Pancreas (tissue), 10 donors: Measurements from ENCODE around the gene MCRIP2. TPM values are rescaled to one million over a fixed set of nuclear protein-coding genes. Genes with fewer than 3 reads are reported as not detected.
A peak's percentile ranks its signal among the peaks of the same experiment; 100 is the strongest.

ENCODE experiments used
- ATAC-seq, 4 donors: fragments of 200-7000 bp; cut with Tn5 transposase; one replicate each; pipeline versions ENCODE4 v1.8.0 to v1.9.1; 2020; ENCODE audit warnings: mild to moderate bottlenecking in 4 of 4, moderate library complexity in 4 of 4
- DNase-seq, 6 donors: peaks; one replicate each; pipeline ENCODE4 v3.0.0-alpha.2; 2020
- FAIRE-seq: peaks from 2 replicates; lab custom pipeline; 2012; peaks lifted over from hg19 to GRCh38; lab: Jason Lieb, UNC
- H3K27ac ChIP-seq, 4 donors: fragments of 200-600 bp; sonication (generic); 1 replicate in 3 of 4; 2 replicates in 1 of 4; pipeline versions ENCODE4 v1.5.0 to v1.8.0; 2020
- H3K27me3 ChIP-seq, 4 donors: fragments of 200-600 bp; one replicate each; pipeline ENCODE4 v1.8.0; 2021
- H3K36me3 ChIP-seq, 3 donors: fragments of 200-600 bp; sonication (generic) in 1 of 3; one replicate each; pipeline versions ENCODE4 v1.5.0 to v1.8.0; 2020 to 2021
- H3K4me1 ChIP-seq, 3 donors: fragments of 200-600 bp; one replicate each; pipeline ENCODE4 v1.8.0; 2021
- H3K4me3 ChIP-seq, 4 donors: fragments of 200-600 bp; sonication (generic) in 2 of 4; one replicate each; pipeline versions ENCODE4 v1.5.0 to v1.8.0; 2020 to 2021
- H3K9me3 ChIP-seq, 4 donors: fragments of 200-600 bp; one replicate each; pipeline ENCODE4 v1.8.0; 2021
- CTCF ChIP-seq, 4 donors: fragments of 200-600 bp; sonication (generic) in 3 of 4; IDR thresholded peaks; one replicate each; pipeline versions ENCODE4 v1.5.0 to v1.8.0; 2021; ENCODE audit warnings: antibody characterized with exemption in 4 of 4
- WGBS, 2 donors: extraction: QIAGEN DNeasy Blood & Tissue Kit; methylation state at CpG; one replicate each; pipeline ENCODE4 v1.1.7; 2013; 5-methylcytosine and 5-hydroxymethylcytosine counted together
- intact Hi-C, 3 donors: fragments of 100-400 bp; cut with DNase I; formaldehyde crosslinking; loops; one replicate each; pipeline versions ENCODE4 v1.11.1 to v1.14.2; 2022
- polyA plus RNA-seq, 2 donors: library from polyadenylated mRNA; stranded (reverse); fragments of 200-250 nt; gene quantifications; one replicate each; pipeline ENCODE4 v1.2.3, GENCODE V29; 2013
- total RNA-seq, 6 donors: library from RNA; stranded (reverse); fragmentation: NEBNext Ultra II Directional in 4 of 6; extraction: Animal tissue kit (Norgen Biotek cat#: 25700) in 4 of 6; gene quantifications; one replicate each; pipeline versions ENCODE4 v1.2.1 to v1.2.4, GENCODE V29; 2021 to 2023
- donor health status: healthy with polysubstance abuse.
- donor health status: DM: no; HTN: no; CAD: no; lungs with moderate emphysema.
- donor health status: DM: no; HTN: no; CAD: no.
- donor health status: control.
- donor health status: control.
- donor health status: Bipolar disorder and iron deficiency.
- donor health status: DM: yes; HTN: yes; CAD: no.
- donor health status: DM: no; HTN: no; CAD: no.
- donor health status: DM: no; HTN: no; CAD: no.
- donor health status: DM: yes; HTN: yes; CAD: no.

Gene MCRIP2
- total and polyA plus RNA-seq, 8 donors = 19.0 to 89.3 (median 27.7) TPM

- intact Hi-C loops = no loop called here
- Histone ChIP-seq H3K27ac (peak within 1 kb of the TSS; percentile 54 to 81 (median 74)), H3K27me3 (no peaks in the 10 kb centered on the region), H3K4me1 (peaks cover 9 to 32% (median 28%) of the 10 kb centered on the region in 3 donors), H3K9me3 (no peaks in the 10 kb centered on the region), H3K36me3 (peaks cover 0 to 14% (median 13%) of the 10 kb centered on the region in 3 donors), H3K4me3 (peak within 1 kb of the TSS; percentile 52 to 80 (median 72))
- peak; percentile 97 to 98 (median 98) for DNase-seq
- no peak for FAIRE-seq
- no peak for TF ChIP-seq CTCF (IDR thresholded peaks at IDR 0.05)
- peak; percentile 70 to 80 (median 74) for ATAC-seq
- WGBS, 2 donors = 0 to 1% methylated on average over 55 to 91 of the region's 91 CpGs
Observed at GRCh38 chr16:684071-684794, 42.6 kb downstream of the MCRIP2 start, which contains the start of gene JMJD8. Gene JMJD8 (minus strand): TSS chr16:684334. CDS start chr16:684319, 15 bp downstream.

- DNase-seq (peak in 3 of 6 donors; percentile 49 to 78 (median 64)), FAIRE-seq (no peak), ATAC-seq (no peak)
- intact Hi-C loops = no loop called here
- H3K4me1 ChIP-seq = peaks cover 14 to 37% (median 33%) of the 10 kb centered on the region in 3 donors
- peaks cover 0 to 14% (median 13%) of the 10 kb centered on the region in 3 donors for H3K36me3 ChIP-seq
- no peaks in the 10 kb centered on the region for H3K27me3 ChIP-seq
- H3K27ac ChIP-seq = peak overlapping the region in 1 of 4 donors; percentile 80
- H3K9me3 ChIP-seq = no peaks in the 10 kb centered on the region
- peak overlapping the region; percentile 52 to 80 (median 72) for H3K4me3 ChIP-seq
- WGBS, 2 donors = 88 to 89% methylated on average over 55 to 61 of the region's 61 CpGs
- TF ChIP-seq CTCF (IDR thresholded peaks at IDR 0.05) = no peak
Observed at GRCh38 chr16:684961-685696, 43.5 kb downstream of the MCRIP2 start.

GRCh38 chr16:685967-686366, 44.3 kb downstream of the MCRIP2 start:
- intact Hi-C loops = no loop called here
- Histone ChIP-seq H3K9me3 (no peaks in the 10 kb centered on the region), H3K27me3 (no peaks in the 10 kb centered on the region), H3K4me3 (no peak overlapping the region), H3K36me3 (peaks cover 0 to 14% (median 13%) of the 10 kb centered on the region in 3 donors), H3K27ac (no peak overlapping the region), H3K4me1 (peaks cover 13 to 36% (median 33%) of the 10 kb centered on the region in 3 donors)
- ATAC-seq (no peak), FAIRE-seq (no peak), DNase-seq (peak in 4 of 6 donors; percentile 52 to 86 (median 76))
- 52 to 64% methylated on average over 10 of the region's 10 CpGs for WGBS, 2 donors
- TF ChIP-seq CTCF (IDR thresholded peaks at IDR 0.05) = peak in 3 of 4 donors; percentile 17 to 30 (median 20)

- WGBS, 2 donors = 88 to 91% methylated on average over 51 of the region's 51 CpGs
- Histone ChIP-seq H3K4me1 (peaks cover 6 to 29% (median 27%) of the 10 kb centered on the region in 3 donors), H3K4me3 (no peak overlapping the region), H3K9me3 (no peaks in the 10 kb centered on the region), H3K27me3 (no peaks in the 10 kb centered on the region), H3K36me3 (peaks cover 0 to 13% (median 10%) of the 10 kb centered on the region in 3 donors), H3K27ac (no peak overlapping the region)
- DNase-seq (peak in 2 of 6 donors; percentile 36 to 80), FAIRE-seq (no peak), ATAC-seq (no peak)
- TF ChIP-seq CTCF (IDR thresholded peaks at IDR 0.05) = no peak
- intact Hi-C loops = no loop called here
Observed at GRCh38 chr16:686459-687260, 45.0 kb downstream of the MCRIP2 start.
